ENCODE data around the gene MTHFD2. TPM values are rescaled to one million over a fixed set of nuclear protein-coding genes. Genes with fewer than 3 reads are reported as not detected.

Gene MTHFD2
- total and polyA plus RNA-seq, 2 donors (not counting 3 experiments of a cell fraction or from before 2014, with no cell fraction given) = 25.6 to 83.2 TPM

DNA sequence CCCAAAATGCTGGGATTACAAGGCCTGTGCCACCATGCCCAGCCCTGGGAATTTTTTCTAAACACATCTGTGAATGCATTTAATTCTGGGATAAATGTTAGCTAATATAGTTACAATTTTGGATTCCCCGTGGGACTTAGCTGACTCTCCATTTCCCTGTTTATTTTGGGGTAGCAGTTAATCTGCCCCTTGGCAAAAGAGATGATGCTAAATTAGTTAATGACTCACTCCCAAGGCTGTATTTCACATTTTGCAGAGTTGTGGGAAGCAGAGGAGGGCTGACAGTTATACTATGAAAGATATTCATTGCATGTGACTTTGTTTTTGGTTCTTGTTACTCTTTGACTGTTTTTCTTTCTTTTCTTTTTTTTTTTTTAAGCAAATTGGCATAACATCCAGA is 3.2 kb downstream of the MTHFD2 start:
- FAIRE-seq (no peak), DNase-seq (ENCODE audit: low read depth, low spot score) (no peak)
- Histone ChIP-seq H3K27me3 (ENCODE audit: control insufficient read depth in 2 of 2, insufficient read depth in 2 of 2, low read length in 2 of 2) (no peaks in the 10 kb centered on the region), H3K27ac (ENCODE audit: insufficient read depth, low read depth, low read length) (no peak overlapping the region), H2AFZ (ENCODE audit: low read depth, low read length) (no peak overlapping the region), H3K9ac (replicated peaks; ENCODE audit: extremely low read depth, insufficient read depth, low read length) (no peak overlapping the region), H3K36me3 (ENCODE audit: control insufficient read depth in 2 of 2, extremely low read depth in 1 of 2, insufficient read depth in 2 of 2, low read length in 2 of 2) (no peaks in the 10 kb centered on the region), H4K20me1 (replicated peaks; ENCODE audit: control insufficient read depth, extremely low read depth, insufficient read depth, low read length) (no peaks in the 10 kb centered on the region), H3K79me2 (ENCODE audit: control insufficient read depth, insufficient read depth, low read length) (peaks cover 68% of the 10 kb centered on the region), H3K9me1 (replicated peaks; ENCODE audit: control insufficient read depth, extremely low read depth, insufficient read depth, low read length) (no peaks in the 10 kb centered on the region), H3K9me3 (replicated peaks; ENCODE audit: control insufficient read depth, insufficient read depth, low read length) (no peaks in the 10 kb centered on the region), H3K4me1 (ENCODE audit: control insufficient read depth, extremely low read depth, insufficient read depth, low read length) (peaks cover 30% of the 10 kb centered on the region), H3K4me3 (replicated peaks in 1 of 3; ENCODE audit: insufficient read depth in 1 of 3, low read depth in 1 of 3, low read length in 3 of 3) (no peak overlapping the region), H3K4me2 (ENCODE audit: insufficient read depth, low read length) (no peak overlapping the region)
- TF ChIP-seq GATA2 (IDR thresholded peaks at IDR 0.05; ENCODE audit: insufficient read depth, insufficient read length, low read depth, low read length) (no peak), MYC (IDR thresholded peaks at IDR 0.05; ENCODE audit: low read depth, low read length) (no peak), EZH2 (IDR thresholded peaks at IDR 0.05; ENCODE audit: borderline replicate concordance, low read depth, low read length, severe bottlenecking) (no peak), POLR2A (IDR thresholded peaks at IDR 0.05; ENCODE audit: low read depth, low read length) (no peak), FOS (IDR thresholded peaks at IDR 0.05; ENCODE audit: borderline replicate concordance, insufficient read depth, low read length) (no peak), POLR2AphosphoS5 (IDR thresholded peaks at IDR 0.05; ENCODE audit: insufficient read depth, low read depth, low read length) (no peak), JUN (IDR thresholded peaks at IDR 0.05; ENCODE audit: borderline replicate concordance, insufficient read depth, insufficient read length, low read depth) (no peak)
- TF ChIP-seq, protein P1, sequence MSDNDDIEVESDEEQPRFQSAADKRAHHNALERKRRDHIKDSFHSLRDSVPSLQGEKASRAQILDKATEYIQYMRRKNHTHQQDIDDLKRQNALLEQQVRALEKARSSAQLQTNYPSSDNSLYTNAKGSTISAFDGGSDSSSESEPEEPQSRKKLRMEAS (IDR thresholded peaks at IDR 0.05; ENCODE audit: insufficient read depth, insufficient read length) = no peak
- TF ChIP-seq, protein P2, sequence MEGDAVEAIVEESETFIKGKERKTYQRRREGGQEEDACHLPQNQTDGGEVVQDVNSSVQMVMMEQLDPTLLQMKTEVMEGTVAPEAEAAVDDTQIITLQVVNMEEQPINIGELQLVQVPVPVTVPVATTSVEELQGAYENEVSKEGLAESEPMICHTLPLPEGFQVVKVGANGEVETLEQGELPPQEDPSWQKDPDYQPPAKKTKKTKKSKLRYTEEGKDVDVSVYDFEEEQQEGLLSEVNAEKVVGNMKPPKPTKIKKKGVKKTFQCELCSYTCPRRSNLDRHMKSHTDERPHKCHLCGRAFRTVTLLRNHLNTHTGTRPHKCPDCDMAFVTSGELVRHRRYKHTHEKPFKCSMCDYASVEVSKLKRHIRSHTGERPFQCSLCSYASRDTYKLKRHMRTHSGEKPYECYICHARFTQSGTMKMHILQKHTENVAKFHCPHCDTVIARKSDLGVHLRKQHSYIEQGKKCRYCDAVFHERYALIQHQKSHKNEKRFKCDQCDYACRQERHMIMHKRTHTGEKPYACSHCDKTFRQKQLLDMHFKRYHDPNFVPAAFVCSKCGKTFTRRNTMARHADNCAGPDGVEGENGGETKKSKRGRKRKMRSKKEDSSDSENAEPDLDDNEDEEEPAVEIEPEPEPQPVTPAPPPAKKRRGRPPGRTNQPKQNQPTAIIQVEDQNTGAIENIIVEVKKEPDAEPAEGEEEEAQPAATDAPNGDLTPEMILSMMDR (IDR thresholded peaks at IDR 0.05; ENCODE audit: extremely low read depth in 1 of 2, insufficient read depth in 1 of 2, low read depth in 1 of 2, low read length in 2 of 2) = no peak
- BruUV-seq (replicated peaks) = no TSS peak
- dilution Hi-C loops (cut with MboI; ENCODE audit: extremely low pct_ligation_motif_present, low sequenced_read_pairs) (no loop called here), intact Hi-C loops (cut with micrococcal nuclease) (no loop called here)
- ChIA-PET POLR2A (no interaction called here), CTCF (interaction anchor here (1.5 to 5.1 kb wide), 2 partner anchors 10 to 23 kb away, joined by 5 to 20 read pairs; partner anchors contain the start of gene MOB1A)

All from endothelial cell of umbilical vein (primary cell).